ENCODE data around the gene NEAT1.

NEAT1 gene

DNA sequence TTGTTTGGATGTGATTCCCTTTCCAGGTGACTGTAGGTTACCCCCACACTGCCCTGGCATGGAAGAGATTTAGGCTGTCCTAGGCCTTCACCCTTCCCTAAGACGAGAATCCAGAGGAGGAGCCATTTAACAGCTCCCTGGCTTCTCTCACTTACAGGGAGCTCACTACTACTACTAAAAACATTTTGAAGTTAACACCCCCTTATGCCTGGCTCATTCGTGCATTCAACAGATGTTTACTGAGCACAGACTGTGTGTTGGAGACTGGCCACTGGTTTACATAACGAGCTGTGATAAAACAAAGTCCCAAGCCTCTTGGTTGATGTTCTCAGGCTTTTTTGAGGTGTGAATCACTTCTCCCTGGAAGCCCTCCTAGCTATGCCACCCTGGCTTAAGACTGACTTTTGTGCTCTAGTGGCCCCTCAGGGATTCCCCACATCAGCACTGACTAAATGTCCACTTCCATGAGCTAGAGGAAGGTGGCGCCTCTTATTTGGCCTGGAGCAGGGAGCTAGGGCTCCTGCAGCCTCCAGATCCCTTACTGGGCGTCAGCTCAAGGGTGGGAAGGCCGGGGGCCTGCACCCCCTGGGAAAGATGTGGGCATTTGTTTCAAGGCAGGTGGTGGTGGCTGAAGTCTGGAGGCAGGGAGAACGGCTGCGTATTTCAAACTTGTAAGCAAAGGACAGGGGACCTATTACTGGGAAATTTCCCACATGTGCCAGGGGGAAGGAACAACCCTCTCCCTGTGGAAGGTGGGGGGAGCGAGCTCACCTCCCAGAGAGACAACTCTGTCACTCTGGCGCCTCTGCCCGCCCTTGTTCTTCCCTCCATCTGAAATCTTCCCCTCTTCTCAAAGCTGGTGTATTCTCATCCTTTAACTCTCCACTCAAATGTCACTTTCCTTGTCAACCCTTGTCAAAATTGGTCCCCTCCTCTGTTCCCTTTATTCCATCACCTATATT, 56.9 kb downstream of the NEAT1 start:
- DNase-seq (ENCODE audit: low spot score) = peak; percentile 85

DNA sequence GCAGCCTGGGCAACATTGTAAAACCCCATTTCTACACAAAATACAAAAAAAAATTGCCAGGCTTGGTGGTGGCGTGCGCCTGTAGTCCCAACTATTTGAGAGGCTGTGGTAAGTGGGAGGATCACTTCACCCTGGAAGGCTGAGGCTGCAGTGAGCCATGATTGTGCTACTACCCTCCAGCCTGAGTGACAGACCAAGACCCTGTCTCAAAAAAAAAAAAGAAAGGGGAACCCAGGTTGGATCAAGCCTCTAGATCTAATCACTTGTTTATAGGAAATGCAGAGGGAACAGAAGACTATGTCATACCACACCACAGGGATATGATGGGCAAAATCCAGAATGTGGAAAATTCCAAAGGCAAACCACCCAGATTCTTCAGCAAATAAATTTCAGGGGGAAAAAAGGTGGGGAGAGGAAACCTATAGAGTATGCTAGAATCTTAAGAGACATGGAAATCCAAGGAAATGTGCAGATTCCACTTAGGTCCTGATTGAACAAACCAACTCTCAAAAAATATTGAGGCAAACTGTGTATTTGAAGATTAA, 59.8 kb downstream of the NEAT1 start:
- peak; percentile 50 for DNase-seq (ENCODE audit: low spot score)

DNA sequence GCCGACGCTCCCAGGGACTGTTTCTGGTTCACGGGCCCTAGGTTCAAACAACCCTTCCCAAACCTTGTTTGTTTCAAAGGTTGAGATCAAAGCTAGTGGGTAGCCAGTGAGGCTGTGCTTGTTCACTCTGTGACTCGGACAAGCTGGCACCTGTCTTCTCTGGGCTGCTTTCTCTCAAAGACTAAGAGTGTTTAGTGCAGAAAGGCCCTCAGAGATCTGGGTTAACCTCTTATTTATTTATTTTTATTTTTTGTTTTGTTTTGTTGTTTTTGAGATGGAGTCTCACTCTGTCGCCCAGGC, 63.3 kb downstream of the NEAT1 start:
- peak; percentile 71 for DNase-seq (ENCODE audit: low spot score)

DNA sequence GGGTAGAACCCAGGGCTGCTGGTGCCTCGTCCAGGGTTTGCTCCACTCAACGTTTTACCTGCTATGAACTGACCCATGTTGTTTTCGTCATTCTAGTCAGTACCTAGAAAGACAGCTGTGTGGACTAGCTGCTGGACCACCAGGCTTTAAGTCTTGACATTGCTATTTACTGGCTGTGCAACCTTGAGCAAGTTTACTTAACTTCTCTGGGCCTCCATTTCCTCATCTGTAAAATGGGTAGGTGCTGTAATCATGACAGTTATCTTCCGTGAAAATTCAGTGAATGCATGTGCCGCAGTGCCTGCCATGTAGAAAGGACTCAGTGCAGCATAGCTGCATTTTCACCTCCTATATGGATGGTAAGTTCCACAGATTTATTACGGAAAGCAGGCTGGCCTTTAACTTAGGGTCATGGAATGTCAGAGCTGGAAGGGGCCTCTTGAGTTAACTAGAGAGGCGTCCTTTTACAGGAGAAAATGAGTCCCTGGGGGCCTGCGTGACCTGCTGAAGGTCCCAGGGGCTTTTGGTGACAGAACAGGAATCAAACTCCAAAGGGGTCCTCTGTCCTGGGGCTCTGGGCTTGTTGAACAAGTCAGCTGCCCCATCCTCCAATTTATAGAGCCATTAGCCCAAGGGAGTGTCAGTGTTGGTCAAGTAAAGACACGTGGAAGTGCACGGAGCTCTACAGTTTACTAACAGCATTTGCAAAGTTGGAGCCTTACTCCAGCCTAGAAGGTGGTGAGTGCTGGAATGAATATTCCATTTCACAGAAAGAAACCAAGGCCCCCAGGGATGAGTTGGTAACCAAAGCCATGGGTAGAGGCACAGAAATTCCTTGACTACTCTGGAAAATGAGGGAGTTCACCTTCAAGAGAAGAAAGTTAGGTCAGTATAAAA, 64.2 kb downstream of the NEAT1 start:
- DNase-seq (ENCODE audit: low spot score) = no peak

DNA sequence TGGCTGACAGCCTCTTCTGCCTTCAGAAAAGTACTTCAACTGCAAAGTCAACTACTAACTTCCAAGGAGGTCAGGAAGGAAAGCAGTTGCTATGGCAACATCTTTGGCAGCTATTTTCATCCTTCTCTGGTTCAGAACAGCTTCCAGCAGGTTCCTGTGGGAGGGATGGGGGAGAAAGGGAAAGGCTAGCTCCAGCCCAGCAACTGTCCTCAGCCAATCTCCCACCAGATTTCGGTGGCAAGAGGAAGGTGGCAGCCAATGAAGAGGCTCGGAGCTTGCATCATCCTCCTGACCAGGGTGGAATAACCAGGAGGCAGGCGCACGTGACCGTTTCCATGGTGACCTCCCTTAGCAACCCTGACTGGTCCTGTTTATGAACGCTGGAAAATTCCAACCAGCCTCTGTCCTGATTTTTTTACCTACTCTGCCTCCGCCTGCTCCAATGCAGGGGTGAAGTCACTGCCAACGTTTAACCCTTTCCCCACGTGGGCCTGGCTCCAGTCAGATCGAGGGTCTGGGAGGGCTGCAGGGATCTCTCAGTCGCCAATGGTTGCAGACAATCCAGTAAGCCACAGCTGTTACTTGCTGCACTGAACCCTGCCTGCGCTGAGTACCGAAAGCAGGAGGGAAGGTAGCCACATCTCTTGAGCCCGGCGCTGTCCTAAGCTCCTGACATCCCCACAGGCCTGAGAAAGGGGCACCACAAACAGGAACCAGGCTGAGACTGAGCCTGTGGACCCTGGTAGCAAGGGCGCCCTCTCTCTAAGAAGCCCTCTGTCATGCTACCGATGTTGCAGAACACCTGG, 65.1 kb downstream of the NEAT1 start:
- peak; percentile 100 for DNase-seq (ENCODE audit: low spot score)

DNA sequence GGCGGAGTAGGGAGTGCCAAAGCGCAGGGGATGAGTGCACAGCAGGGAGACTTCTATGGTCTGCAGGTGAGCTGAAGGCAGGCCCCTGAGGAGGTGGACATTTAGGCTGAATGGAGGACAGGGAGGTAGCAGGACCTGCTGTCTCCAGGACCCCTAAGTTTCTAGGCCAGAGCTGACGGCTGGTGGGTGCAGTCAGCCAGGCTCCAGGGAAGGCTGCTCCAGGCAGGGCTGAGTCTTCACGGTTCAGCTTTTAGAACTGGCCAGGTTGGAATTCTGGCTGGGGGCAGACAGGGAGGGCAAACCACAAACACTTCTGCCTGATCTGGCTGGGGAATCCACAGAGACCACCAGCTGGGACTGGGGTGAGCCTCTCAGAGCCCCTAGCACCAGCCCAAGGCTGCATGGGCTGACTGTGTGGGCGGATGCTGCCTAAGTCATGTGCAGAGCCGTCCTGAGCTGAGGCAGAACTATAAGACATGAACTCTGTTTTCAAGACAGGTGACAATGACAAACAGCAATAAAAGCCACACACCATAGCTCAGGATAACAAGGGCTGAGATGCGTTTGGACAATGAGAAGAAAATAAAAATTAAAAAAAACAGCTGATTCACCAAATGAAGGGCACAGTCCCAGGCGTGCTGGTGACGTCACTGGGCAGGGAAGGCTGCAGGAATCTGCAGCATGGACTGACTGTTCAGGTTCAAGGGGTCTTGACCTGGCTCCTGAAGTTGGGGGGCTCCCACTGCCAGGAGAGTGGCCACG, 65.9 kb downstream of the NEAT1 start:
- DNase-seq (ENCODE audit: low spot score) = peak; percentile 70

DNA sequence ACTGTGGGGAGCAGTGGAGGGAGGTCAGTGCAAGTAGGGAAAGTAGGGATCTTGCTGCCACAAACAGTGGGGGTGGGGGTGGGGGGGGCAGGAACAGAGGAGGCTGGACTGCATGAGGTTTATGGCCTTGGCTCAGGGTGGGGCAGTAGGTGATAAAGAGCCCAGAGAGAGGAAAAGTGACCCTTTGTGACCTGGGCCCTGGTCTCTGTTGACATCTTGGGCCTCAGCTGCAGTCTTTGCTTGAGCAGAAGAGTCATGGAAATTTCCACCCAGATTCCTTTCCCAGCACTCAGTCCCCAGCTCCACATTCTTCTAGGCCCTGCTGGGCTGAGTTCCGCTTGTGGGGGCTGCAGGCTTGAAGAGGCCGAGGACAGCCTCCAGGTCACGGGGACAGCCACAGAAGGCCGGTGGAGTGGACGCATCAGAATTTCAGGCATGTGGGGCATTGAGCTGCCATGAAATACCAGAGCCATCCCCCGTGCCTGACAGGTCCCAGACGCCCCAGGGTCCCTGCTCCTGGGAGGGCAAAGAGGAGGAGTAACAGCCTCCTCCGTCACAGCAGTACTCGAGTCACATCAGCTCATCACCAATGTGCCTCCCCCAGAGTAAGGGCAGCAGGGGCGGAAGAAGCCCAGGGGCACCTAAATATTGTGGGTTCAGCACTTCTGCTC, 66.6 kb downstream of the NEAT1 start:
- peak; percentile 97 for DNase-seq (ENCODE audit: low spot score)

DNA sequence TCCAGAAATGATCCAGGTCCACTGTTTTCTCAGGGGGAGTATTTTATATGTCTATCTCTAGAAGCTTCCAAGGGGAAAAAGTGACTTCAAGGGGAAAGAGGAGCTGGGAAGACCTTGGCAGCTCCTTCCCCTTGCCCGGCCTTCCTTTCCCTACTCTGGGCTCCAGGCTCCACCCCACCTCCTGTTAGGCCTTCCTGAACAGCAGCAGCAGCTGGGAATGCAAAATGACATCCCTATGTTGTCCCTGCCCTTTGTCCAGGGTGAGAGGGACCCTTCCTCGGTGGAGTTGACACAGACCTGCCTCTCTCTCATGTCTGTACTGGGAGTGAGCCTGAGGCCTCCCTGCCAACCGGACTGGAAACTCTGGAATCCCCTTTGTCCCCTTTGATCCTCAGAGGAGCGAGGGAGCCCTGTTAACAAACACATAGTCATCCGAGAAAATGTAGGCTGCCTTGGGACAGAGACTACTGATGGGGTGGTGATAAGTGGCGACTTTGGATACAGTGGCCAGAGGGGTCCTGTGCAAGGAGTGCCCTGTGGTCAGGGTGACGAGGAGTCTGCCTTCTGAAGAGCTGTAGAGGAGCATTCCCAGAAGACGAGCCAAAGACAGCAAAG, 67.2 kb downstream of the NEAT1 start:
- peak; percentile 29 for DNase-seq (ENCODE audit: low spot score)

DNA sequence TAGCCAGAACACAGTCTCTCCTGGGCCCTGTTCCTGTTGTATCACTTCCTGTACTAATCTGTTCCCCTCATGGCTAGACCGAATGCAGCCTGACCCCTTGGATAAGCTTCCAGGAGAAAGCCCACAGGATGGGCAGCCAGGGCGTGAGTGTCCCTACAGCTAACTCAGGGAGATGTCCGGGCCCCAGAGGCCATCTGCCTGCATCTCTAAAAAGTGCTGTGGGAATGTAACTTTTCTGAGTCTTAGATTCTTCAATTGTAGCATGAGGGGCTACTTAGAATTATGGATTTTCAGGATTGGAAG, 68.5 kb downstream of the NEAT1 start:
- DNase-seq (ENCODE audit: low spot score) = no peak

DNA sequence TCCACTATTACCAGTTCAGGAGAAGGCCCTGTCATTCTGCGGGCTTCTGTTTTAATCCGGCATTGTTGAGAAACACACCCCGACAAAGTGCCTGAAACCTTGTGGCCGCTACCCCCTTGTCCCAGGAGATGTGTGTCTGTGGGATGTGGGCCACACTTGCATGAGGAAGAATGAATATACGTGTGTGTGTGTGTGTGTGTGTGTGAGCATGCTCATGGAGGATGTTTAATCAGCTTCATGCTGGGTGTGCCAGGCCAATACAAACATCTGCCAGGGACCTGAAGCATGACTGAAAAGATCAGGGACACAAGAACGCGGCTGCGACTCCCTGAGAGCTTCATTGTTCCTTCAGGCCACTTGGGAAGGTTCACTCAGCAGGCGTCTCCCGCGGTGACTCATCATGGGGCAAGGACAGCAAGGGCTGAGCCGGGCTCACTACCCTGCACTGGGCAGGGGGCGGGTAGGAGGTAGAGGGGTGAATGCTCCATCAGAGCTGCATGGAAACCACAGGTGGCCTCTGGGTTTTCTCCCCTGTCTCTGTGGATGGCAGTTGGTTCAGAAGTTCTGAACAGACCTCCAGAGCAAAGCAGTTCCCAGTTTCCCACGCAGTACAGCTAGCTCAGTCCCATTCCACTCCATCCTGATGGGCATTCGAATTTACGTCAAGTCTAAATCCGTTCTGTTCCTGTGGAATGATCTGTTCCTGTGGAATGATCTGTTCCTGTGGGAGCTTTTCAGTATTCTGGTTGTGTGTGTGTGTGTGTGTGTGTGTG, 69.2 kb downstream of the NEAT1 start:
- peak; percentile 48 for DNase-seq (ENCODE audit: low spot score)

DNA sequence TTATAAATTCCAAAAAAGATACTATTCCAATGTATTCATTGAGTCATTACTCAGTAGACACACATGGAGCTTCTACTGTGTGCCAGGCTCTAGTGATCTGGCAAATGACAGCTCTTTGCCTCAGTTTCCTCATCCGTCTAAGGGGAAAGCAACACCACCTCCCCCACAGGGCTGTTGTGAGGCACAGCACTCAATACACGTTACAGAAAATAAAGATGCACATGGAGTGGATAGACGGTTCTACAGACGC, 69.7 kb downstream of the NEAT1 start:
- DNase-seq (ENCODE audit: low spot score) = no peak

DNA sequence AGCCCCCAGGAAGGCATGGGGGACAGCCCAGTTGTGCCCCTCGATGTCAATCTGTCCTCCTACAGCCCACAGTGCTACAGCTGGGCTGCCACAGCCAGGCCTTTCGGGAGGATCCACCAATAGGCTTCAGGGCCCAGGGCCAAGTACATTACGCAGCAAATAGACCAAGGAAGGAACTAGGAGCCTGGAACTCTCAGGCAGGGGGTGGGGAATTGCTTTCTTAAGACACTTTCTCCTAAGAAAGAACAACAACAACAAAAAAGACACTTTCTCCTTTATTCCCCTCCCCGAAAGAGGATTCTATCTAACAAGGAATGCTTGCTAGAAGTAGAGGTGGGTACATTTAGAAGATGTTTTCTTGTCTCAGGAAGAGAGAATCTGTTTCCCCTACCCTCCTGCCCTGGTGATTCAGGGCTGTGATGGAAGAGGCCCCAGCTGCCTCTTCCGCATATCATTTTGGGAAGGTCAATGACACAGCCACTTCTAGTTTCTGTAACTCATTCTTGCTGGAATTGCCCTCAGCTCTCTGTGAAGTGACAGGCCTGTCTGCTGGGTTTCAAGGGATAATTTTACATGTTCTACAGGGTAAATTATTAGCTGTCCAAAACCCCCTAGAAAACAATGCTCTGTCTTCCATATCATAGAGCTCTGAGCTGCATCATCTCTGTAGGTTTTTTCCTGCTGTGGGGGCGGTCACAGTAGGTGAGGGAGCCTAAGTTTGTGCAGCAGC, 70.2 kb downstream of the NEAT1 start:
- peak; percentile 85 for DNase-seq (ENCODE audit: low spot score)

DNA sequence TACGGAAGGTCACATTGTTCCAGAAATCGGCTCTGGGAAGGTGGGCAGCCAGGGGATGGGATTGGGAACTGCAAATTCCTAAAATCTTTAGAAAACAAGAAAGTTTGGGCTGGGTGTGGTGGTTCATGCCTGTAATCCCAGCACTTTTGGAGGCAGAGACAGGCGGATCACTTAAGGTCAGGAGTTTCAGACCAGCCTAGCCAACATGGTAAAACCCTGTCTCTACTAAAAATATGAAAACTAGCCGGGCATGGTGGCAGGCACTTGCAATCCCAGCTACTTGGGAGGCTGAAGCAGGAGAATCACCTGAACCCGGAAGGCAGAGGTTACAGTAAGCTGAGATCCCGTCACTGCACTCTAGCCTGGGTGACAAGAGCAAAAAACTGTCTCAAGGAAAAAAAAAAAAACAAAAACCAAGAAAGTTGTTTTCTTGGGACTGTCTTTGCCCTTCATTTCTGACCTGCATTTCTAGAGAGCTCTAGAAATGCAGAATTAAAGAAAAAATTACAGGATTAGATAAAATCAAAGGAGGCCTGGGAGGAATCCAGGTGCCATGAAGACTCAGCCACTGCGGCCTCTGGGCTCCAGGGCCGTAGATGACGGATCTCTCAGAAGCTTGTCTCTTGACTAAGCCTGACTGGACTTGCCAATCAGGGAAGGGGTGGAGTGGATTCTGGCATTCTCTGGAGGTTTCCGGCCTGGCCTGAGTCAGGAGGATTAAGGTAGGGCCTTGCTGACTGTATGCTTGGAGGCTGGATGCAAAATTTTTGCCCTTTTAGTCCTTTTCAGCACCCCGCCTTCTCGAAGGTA, 71.0 kb downstream of the NEAT1 start:
- DNase-seq (ENCODE audit: low spot score) = peak; percentile 90
